Measurements from ENCODE around the gene PARVB.

- TF ChIP-seq, protein P1, sequence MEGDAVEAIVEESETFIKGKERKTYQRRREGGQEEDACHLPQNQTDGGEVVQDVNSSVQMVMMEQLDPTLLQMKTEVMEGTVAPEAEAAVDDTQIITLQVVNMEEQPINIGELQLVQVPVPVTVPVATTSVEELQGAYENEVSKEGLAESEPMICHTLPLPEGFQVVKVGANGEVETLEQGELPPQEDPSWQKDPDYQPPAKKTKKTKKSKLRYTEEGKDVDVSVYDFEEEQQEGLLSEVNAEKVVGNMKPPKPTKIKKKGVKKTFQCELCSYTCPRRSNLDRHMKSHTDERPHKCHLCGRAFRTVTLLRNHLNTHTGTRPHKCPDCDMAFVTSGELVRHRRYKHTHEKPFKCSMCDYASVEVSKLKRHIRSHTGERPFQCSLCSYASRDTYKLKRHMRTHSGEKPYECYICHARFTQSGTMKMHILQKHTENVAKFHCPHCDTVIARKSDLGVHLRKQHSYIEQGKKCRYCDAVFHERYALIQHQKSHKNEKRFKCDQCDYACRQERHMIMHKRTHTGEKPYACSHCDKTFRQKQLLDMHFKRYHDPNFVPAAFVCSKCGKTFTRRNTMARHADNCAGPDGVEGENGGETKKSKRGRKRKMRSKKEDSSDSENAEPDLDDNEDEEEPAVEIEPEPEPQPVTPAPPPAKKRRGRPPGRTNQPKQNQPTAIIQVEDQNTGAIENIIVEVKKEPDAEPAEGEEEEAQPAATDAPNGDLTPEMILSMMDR (IDR thresholded peaks at IDR 0.05; ENCODE audit: low read depth, low read length), result no peak
- TF ChIP-seq EZH2phosphoT487 (IDR thresholded peaks at IDR 0.05; ENCODE audit: low read depth), result no peak
Observed at GRCh38 chr22:44087089-44087430, 63.0 kb downstream of the PARVB start.
